SH-SY5Y (cell line): ENCODE measurements around the gene RAB35.

Experiments
- GATA2 ChIP-seq: IDR thresholded peaks from 2 replicates; pipeline ENCODE4 v1.6.1; 2011; ENCODE audit warnings: mild to moderate bottlenecking, low read depth, low read length
- GATA3 ChIP-seq: IDR thresholded peaks from 2 replicates; pipeline ENCODE4 v1.6.1; 2011; ENCODE audit warnings: low read depth, mild to moderate bottlenecking, low read length, moderate library complexity

- TF ChIP-seq GATA2 (no peak), GATA3 (no peak)
Measured at GRCh38 chr12:120118321-120119061, 1.9 kb upstream of the RAB35 start.
